ELR (cell line): ENCODE results near the gene DPY19L3.
"Not testable (repeated sequence)": the region's sequence is repeated elsewhere in the genome, so short reads cannot be mapped to it uniquely, and the experiment has no call there.

ENCODE experiments used
- DNase-seq: peaks from one replicate; pipeline ENCODE4 v3.0.0-alpha.2; 2015; ENCODE audit warnings: low read depth

DPY19L3 gene, protein sequence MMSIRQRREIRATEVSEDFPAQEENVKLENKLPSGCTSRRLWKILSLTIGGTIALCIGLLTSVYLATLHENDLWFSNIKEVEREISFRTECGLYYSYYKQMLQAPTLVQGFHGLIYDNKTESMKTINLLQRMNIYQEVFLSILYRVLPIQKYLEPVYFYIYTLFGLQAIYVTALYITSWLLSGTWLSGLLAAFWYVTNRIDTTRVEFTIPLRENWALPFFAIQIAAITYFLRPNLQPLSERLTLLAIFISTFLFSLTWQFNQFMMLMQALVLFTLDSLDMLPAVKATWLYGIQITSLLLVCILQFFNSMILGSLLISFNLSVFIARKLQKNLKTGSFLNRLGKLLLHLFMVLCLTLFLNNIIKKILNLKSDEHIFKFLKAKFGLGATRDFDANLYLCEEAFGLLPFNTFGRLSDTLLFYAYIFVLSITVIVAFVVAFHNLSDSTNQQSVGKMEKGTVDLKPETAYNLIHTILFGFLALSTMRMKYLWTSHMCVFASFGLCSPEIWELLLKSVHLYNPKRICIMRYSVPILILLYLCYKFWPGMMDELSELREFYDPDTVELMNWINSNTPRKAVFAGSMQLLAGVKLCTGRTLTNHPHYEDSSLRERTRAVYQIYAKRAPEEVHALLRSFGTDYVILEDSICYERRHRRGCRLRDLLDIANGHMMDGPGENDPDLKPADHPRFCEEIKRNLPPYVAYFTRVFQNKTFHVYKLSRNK

DNA sequence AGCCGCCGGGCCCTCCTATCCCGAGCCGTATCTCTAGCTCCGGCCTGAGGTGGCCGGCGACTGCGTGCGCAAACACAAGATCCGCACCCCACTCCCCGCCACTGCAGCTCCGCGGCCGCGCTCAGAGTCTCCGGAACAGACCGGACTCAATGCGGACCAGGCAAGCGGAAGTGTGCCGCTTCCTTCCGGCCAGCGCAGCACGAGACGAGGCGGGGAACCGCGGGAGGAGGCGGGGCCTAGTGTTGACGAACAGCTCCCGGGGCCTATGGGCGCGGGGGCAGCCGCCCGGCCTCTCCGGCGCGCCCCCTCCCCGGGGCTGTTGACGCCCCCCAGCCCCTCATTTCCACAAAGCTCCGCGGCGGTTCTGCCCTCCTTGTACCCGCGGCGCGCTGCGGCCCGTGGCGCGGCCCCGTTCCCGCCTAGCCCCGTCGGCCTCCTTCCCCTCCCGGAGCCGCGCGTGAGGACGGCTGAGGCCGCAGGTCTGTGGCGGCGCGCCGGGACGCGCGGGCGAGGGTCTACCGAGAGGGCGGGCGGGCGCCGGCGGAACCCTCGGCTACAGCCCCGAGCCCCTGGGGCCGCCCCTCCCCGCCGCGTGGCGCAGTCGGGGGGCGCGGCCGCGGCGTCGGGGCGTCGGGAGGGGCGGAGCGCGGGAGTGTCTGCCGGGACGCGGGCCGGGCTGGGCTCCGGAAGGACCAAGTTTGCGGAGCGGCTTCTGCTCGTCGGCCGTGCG, at the start of gene DPY19L3:
TSS of gene DPY19L3 (plus strand) at position 340 of the 730 bp plus-strand sequence. CDS start 2,484 bp downstream, outside the sequence.
- DNase-seq, result peak; percentile 92

DNA sequence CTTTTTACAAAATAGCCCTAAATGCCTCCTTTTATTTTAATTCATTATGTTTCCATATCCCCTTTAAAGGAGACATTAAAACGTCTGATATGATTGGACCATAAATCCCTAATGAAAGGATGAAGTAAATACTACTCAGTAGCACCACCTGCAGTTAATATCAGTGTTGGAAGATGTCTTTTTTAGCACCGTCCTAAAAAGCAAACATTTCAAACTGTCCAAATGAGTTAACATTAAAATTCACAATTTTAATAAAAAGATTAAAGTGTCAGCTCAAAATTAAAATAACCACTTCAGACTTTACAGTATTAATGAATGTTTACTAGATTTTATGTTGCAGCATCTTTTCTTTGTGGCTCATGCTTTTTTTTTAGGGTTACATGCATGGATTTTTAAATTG, 47.9 kb upstream of the DPY19L3 start:
- peak; percentile 31 for DNase-seq

DNA sequence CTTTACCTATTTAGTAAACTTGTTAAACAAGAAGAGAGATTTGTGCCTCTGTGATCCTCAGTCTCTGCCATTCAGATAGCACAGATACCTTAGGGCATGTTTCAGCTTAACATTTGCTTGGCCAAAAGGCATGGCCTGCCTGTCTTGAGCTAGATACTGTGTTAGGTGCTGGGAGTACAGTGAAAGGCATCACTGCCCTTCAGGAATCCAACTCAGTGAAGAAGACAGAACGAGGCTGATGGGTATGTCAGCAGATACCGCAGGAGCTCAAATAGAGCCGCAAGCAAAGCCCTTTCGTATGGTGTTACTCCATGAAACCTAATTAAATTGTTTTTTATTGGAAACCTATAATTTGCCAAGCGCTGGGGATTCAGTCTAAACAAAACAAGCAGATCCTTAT, 47.2 kb upstream of the DPY19L3 start:
- no peak for DNase-seq

DNA sequence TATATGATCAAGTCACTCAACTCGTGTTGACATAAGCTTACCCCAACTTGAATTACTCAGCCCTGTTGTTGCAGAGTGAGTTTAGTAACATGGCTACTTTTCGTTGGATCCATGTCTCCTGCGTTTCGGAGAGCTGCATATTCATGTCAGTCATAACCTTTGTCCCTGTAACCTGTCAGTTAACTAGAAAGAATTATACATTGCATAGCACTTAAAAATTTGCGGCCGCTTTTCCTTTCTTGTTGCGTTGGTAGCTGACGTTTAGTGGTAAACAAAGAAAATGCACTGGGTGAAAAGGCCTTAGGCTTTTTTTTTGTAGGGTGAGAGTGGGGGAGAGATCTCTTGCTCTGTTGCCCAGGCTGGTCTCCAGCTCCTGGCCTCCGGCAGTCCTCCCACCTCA, 46.0 kb upstream of the DPY19L3 start:
- DNase-seq, result no peak

DNA sequence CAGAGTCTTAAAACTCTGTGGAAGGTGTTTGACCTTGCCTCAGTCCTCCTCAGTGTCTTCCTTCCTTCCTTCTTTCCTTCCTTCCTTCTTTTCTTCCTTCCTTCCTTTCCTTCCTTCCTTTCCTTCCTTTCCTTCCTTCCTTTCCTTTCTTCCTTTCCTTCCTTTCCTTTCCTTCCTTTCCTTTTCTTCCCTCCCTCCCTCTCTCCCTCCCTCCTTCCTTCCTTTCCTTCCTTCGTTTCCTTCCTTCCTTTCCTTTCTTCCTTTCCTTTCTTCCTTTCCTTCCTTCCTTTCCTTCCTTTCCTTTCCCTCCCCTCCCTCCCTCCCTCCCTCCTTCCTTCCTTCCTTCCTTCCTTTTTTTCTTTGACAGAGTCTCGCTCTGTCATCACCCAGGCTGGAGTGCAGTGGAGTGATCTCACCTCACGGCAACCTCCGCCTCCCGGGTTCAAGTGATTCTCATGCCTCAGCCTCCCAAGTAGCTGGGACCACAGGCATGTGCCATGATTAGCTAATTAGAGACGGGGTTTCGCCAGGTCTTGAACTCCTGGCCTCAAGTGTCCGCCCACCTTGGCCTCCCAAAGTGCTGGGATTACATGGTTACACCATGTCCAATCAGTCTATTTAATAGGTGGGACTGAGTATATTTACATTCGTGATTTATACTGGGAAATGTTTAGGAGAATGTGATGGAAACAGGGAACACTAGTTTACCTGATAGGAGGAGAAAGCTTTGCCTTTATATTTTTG, 43.8 kb upstream of the DPY19L3 start:
- DNase-seq, result no peak

DNA sequence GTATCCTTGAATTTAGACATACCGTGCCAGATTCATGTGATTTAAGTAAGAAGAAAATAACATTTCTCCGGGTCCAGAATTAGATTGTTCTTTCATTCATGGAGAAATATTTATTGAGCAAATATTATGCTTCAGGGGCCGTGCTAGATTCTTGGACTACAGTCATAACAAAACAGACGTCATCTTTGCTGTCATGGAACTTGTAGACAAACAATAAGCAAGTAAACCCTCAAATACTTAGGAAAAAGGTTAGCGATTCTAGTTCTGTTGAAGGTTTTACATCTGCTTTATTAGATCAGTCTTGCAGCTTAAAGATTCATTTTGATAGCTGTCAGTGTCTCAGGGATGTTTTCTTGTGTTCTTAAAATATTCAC, 43.3 kb upstream of the DPY19L3 start:
- DNase-seq, result no peak

DNA sequence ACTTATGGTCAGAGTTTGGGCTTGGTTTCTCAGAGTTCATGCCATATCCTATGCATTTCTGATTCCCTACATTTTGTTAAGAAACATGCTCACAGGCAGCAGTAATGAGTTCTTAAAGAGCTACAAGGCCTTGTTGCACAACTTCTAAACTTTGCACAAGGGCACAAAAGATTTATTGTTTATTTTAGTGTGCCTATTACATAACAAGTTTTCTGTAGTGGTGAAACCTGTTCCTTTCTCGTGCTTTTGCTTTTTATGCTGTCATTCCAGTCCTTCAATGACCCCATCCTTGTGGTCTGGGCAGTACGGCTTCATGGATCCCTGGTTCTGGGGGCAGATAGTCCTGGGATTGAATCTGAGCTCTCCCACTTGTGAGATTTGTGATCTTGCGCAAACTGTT, 42.4 kb upstream of the DPY19L3 start:
- DNase-seq, result no peak

DNA sequence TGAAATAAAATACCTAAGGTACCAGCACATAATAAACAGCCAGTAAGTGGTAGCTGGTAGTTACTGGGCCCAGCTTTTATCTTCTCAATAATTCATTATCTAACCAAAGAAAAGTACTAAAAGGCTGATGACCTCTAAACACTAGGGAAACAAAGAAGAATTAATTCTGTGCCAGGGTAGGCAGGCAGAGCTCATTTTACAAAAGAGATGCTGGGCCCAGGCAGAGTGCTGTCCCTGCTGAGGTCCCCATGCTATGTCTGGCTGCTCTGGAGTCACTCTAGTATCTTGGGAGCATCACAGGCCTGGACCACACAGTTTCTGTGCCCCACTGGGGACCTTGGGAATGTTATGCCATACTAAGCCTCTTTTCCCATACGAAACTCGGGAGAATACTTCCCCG, 41.9 kb upstream of the DPY19L3 start:
- no peak for DNase-seq

DNA sequence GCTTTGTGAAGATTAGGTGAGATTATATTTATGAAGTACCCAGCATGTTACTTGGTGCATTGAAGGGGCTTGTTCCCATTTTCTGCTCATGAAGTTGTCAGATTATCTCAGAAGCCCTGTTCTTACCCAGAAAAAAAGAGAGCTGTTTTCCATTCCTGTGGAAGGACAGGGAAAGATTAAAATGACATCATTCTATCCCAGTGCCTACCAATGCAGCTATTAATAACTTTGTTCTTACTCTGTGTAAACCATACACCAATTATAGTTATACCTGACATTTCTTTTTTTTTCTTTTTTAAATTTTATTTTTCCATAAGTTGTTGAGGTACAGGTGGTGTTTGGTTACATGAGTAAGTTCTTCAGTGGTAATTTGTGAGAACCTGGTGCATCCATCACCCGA, 41.5 kb upstream of the DPY19L3 start:
- DNase-seq, result no peak

DNA sequence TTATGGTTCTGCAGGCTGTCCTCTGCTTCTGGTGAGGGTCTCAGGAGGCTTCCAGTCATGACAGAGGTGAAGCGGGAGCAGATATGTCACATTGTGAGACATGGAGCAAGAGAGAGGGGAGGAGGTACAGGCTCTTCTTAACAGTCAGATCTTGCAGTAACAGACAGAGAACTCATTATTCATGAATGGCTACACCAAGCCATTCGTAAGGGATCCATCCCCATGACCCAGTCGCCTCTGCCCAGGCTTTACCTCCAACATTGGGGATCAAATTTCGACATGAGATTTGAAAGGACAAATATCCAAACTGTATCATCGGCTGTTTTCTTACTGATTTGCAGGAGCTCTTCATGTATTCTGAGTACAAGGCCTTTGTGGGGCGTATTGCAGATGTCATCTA, 38.5 kb upstream of the DPY19L3 start:
- no peak for DNase-seq

DNA sequence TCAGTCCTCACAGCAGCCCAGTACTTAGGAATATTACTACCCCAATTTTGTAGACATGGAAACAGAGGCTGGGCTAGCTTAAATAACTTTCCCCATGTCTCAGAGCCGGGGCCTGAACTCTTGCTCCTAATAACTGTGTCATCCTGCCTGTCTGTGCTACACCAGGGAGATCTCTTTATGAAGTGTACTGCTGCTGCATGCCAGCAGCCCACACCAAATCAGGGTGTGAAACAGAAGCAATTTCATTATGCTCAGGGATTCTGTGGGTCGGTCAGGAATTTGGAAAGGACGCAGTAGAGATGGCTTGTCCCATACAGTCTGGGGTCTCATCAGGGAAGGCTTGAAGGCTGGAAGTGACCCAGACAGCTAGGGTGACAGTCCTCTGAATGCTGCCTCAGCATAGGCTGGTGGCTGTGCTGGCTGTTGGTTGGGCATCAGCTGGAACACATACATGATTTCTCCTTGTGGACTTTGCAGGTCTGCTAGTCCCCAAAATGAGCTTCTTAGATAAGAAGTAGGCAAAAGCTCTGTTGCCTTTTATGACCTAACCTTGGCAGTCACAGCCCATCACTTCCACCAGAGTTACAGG, 37.5 kb upstream of the DPY19L3 start:
- DNase-seq, result no peak

DNA sequence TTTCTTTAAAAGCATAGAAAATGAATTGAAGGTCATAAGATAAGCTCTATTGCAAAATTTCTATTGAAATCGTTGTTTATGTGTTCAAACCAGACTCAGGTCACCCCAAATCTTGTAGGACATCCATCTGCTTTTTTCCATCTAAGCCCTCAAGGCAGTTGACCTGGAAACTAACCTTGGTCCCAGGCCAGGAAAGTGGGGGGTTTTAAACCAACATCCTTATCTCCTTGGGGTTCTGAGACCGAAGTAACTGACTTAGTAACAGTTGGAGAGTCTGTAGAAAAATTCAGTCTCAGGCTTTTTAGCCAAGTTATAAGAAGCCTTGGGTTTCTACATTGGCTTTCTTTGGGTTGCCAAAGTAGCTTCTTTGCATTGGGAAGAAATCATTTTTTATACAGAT, 36.8 kb upstream of the DPY19L3 start:
- no peak for DNase-seq

DNA sequence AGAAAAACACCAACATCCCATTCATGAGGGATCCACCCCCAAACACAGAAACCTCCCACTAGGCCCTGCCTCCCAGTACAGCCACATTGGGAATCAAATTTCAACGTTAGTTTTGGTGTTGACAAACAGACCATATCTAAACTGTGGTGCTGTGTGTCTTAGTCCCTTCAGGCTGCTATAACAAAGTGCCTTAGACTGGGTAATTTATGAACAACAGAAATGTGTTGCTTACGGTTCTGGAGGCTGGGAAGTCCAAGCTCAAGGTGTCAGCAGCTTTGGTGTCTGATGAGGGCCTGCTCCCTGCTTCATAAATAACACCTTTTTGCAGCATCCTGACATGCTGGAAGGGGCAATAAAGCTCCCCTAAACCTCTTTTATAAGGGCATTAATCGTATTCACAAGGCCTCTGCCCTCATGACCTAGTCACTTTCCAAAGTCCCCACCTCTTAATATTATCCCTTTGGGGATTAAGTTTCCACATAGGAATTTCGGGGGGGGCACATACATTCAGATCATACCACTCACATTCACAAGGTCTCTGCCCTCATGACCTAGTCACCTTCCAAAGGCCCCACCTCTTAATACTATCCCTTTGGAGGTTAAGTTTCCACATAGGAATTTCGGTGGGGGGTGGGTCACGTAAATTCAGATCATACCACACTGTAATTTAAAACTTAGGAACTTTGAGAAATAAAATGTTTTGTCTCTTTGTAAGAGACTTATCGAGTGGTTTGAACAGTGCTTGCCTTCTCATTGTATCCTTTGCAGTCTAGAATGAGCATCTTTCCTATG, 32.6 kb upstream of the DPY19L3 start:
- DNase-seq, result peak; percentile 66

DNA sequence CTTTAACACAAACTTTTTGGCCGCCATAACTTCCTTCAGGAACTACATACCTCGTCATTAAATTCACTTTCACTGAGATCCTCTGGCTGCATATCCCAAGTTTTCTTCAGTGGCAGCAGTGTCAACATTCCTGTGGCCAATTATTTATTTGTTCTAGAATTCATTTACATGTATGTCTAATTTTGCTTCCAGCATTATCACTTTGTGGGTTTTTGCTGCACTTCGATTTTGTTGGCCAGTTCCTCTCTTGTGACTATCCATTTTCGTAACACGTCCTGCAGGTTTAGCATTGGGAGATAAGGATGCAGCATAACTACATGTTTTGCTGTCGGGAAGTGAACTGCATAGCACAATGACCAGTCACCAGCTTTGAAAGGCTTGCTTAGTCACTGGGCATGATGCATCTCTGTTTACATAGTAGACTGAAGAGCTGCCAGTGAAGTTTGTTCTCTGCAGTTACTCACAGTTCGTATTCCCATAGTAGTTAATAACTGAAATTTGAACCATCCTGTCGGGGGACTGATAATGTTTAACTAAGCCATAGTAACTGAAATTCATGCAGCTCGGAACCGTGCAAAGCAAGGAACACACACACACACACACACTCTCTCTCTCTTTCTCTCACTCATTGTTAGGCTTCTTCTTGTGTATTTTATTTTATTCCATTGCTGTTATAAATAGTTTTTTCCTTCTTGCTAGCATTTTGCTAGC, 31.8 kb upstream of the DPY19L3 start:
- peak; percentile 98 for DNase-seq

DNA sequence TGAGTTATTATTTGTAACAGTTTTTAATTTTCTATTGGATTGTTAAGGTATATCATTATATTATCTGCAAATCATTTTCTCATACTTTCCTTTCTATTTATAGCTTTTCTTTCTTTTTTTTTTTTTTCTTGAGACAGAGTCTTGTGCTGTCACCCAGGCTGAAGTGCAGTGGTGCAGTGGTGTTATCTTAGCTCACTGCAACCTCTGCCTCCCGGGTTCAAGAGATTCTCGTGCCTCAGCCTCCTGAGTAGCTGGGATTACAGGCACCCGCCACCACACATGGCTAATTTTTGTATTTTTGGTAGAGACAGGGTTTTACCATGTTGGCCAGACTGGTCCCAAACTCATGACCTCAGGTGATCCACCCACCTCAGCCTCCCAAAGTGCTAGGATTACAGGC, 31.2 kb upstream of the DPY19L3 start:
- DNase-seq, result not testable (repeated sequence)

DNA sequence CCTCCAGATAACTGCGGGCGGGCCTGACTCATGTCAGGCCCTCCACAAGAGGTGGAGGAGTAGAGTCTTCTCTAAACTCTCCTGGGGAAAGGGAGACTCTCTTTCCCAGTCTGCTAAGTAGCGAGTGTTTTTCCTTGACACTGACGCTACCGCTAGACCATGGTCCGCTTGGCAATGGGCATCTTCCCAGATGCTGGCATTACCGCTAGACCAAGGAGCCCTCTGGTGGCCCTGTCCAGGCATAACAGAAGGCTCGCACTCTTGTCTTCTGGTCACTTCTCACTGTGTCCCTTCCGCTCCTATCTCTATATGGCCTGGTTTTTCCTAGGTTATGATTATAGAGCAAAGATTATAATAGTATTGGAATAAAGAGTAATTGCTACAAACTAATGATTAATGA, 28.5 kb upstream of the DPY19L3 start:
- DNase-seq, result peak; percentile 16

DNA sequence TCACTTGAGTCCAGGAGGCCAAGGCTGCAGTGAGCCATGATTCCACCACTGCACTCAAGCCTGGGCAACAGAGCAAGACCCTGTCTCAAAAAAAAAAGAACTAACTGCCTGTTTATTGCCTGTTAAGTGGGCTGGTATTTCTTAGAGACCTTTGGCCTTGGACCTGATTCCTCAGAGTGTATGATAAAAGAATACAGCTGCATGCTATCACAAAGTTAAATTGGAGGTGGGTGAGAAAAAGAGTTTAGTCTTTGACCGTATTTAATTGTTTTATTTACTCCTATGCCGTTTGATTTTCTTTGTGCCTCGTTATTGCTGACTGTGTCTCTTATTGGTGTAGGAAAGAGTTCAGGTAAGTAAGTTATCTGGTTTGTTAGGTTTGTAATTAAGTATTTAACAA, 25.3 kb upstream of the DPY19L3 start:
- DNase-seq, result no peak

DNA sequence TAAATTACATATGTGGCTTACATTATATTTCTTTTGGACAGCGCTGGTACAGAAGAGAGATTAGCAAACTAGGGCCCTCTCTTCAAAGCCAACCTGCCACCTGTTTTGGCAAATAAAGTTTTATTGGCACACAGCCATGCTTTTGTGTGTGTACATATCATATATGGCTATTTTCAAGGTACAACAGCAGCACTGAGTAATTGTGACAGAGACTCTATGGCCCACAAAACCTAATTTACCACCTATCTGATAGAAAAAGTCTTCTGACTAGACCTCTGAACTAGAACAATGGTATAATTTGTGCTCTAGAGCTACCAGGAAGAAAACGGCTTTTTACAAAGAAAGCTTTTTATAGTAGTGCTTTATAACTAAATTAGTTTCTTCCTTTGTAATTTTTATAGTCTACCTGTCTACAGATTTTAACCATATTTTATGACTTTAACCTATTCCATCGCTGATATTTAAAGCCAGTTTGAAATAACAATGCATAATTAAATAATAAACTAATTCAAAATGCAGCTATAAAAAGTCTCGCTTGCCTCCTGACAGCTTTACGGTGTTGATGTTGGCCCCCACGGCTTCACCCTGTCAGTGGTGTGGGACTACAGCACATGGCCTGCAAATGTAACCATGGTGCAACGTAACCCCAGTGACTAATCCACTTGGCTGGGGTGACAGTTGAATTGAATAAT, 17.7 kb upstream of the DPY19L3 start:
- peak; percentile 42 for DNase-seq

DNA sequence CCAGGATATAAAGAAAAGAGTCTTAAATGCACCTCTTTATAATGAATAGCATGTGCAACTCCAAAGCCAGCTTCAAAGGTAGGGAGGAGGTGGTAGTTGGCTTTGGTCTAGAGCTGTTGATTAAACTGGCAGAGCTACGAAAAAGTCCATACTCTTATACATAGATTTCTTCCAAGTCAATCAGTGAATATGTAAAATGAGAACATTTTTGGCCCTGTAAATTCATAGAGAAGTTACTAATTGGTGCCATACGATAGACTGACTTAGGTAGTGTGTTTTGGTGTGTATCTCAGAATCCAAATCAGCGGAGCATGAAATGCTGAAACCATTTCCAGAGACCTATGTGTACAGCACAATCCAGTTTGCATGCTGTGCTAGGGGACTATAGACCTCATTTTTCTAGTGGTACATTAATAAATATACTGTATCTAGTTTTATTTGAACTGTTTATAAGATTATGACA, 17.1 kb upstream of the DPY19L3 start:
- no peak for DNase-seq

DNA sequence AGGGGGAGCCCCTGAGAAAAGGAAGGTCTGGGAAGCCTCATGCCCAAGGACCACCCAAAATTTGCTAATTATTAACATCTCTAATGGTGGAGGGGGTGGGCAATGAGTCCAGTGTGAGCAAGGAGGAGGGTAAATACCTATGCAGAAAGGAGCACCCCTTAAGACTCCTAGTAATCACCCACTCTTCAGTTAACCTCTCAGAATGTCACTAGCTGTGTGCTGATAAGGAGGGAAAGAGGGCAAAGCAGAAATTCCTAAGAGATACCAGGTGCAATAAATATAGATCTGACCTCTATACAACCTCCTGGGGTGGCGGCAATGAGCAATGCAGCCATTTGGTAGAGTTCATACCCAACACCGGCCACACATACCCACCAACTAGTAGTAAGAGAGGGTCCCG, 12.7 kb upstream of the DPY19L3 start:
- no peak for DNase-seq
